ENCODE measurements around the gene SCT.

SCT gene

DNA sequence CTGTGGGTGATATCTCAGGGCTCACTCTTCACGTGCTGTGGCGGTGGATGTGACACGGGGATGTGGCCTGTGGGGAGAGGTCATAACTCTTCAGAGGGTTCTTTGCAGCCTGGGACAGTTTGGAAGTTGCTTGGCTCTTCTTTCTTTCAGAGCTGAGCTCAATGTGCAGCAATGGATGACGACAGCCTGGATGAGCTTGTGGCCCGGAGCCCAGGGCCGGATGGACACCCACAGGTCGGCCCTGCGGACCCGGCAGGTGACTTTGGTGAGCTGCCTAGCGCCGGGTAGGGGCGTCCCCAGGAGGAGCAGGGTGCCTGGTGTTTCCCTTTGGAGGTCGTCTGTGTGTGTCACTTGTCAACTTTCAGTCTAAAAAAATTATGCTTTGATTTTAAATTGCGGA lies 45.6 kb downstream of the SCT start:
- no peak for DNase-seq

GRCh38 chr11:579830-580601 lies 47.0 kb downstream of the SCT start:
- no peak for DNase-seq

DNA sequence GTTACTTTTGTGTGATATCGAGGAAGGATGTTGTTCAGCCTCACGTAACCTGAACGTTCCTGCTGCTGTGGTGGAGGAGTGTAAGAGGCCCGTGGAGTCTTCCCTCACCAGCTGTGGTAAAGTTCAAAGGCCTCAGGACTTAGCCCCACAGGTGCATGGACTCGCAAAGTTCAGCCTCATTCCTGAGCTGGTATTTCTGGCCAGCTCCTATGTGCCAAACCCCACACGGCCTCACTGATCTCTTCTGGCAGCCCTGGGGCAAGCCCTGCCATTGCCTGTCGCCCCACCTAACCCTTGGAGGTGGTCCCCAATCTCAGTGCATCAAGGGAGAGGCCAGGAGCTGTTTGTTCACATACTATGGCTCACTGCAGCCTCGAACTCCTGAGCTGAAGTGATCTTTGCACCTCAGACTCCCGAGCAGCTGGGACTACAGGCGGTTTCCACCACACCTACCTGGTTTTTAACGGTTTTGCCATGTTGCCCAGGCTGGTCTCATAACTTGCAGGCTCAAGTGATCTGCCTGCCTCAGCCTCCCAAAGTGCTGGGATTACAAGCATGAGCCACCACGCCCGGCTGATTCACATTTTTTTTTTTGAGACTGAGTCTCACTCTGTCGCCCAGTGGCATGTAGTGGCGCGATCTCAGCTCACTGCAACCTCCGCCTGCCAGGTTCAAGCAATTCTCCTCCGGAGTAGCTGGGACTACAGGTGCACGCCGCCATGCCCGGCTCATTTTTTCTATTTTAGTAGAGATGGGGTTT lies 48.5 kb downstream of the SCT start:
- DNase-seq = no peak

DNA sequence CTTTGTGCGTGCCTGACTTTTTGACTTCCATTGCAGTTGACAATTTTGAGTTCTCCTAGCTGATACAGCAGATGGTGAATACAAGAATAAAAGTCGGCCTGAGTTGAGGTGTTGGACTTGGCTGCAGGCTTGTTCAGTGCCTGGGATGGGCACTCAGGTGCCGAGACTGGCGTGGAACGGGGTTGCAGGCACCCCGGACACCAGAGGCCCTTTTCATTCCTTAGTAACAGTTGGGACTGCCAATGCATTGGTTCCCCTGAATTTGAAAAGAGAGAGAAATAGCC lies 49.4 kb downstream of the SCT start:
- DNase-seq = no peak

GRCh38 chr11:576811-577610 lies 50.0 kb downstream of the SCT start:
- DNase-seq = no peak

Measured in central memory CD4-positive, alpha-beta T cell (primary cell).